Endothelial cell of umbilical vein (primary cell): Measurements from ENCODE around the gene DAAM1.

Experiments
- EZH2 ChIP-seq: IDR thresholded peaks from 2 replicates; pipeline ENCODE4 v1.6.1; 2012; ENCODE audit warnings: borderline replicate concordance, low read depth, mild to moderate bottlenecking, moderate library complexity, low read length, inconsistent platforms; ENCODE audit not compliant: severe bottlenecking
- JUN ChIP-seq: IDR thresholded peaks from 2 replicates; pipeline ENCODE4 v1.6.1; 2011; ENCODE audit warnings: borderline replicate concordance, low read depth; ENCODE audit not compliant: insufficient read length, insufficient read depth
- MAX ChIP-seq: IDR thresholded peaks from 2 replicates; pipeline ENCODE4 v1.6.1; 2011; ENCODE audit not compliant: insufficient read depth, insufficient read length
- MYC ChIP-seq: IDR thresholded peaks from one replicate; pipeline ENCODE4 v1.6.1; 2011; ENCODE audit warnings: mild to moderate bottlenecking, low read depth, low read length
- POLR2A ChIP-seq: IDR thresholded peaks from 2 replicates; pipeline ENCODE4 v1.6.1; 2012; ENCODE audit warnings: low read depth, mild to moderate bottlenecking, control low read depth, low read length
- POLR2AphosphoS5 ChIP-seq: IDR thresholded peaks from 2 replicates; pipeline ENCODE4 v1.6.1; 2012; ENCODE audit warnings: low read depth, mild to moderate bottlenecking, control low read depth, low read length, moderate library complexity; ENCODE audit not compliant: insufficient read depth
- TF ChIP-seq, protein P1 (sequence below), 2 donors: IDR thresholded peaks; 1 replicate in 1 of 2; 2 replicates in 1 of 2; pipeline ENCODE4 v1.5.1; 2011; ENCODE audit warnings: low read length in 2 of 2, mild to moderate bottlenecking in 2 of 2, moderate library complexity in 2 of 2, control low read depth in 1 of 2, inconsistent platforms in 1 of 2, low read depth in 1 of 2; ENCODE audit not compliant: insufficient read depth in 1 of 2; ENCODE audit errors: extremely low read depth in 1 of 2

DNA sequence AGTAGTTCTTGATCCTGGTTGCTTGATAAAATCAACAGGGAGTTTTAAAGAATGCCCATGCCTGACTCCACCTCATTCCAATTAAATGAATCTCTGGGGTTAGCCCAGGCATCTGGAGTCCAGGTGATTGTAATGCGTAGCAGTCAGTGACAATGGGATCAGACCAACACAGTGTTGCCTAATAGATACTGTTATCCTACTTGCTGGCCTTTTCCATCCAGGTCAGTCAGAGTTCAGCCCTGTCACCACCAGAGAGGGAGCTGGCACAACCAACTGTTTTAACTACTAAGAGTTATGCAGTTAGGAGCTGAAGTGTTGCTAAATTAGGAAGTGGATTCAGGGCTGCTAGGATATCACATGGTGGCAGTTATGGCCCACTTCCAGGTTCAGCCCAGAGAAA lies 169.6 kb downstream of the DAAM1 start:
- TF ChIP-seq POLR2A (no peak), POLR2AphosphoS5 (no peak), EZH2 (no peak), JUN (no peak), MYC (no peak), MAX (no peak)
- TF ChIP-seq, protein P1, sequence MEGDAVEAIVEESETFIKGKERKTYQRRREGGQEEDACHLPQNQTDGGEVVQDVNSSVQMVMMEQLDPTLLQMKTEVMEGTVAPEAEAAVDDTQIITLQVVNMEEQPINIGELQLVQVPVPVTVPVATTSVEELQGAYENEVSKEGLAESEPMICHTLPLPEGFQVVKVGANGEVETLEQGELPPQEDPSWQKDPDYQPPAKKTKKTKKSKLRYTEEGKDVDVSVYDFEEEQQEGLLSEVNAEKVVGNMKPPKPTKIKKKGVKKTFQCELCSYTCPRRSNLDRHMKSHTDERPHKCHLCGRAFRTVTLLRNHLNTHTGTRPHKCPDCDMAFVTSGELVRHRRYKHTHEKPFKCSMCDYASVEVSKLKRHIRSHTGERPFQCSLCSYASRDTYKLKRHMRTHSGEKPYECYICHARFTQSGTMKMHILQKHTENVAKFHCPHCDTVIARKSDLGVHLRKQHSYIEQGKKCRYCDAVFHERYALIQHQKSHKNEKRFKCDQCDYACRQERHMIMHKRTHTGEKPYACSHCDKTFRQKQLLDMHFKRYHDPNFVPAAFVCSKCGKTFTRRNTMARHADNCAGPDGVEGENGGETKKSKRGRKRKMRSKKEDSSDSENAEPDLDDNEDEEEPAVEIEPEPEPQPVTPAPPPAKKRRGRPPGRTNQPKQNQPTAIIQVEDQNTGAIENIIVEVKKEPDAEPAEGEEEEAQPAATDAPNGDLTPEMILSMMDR (IDR thresholded peaks at IDR 0.05; ENCODE audit: extremely low read depth in 1 of 2, insufficient read depth in 1 of 2, low read depth in 1 of 2, low read length in 2 of 2), result no peak
